Measurements from ENCODE around the gene NME9.

Gene NME9

GRCh38 chr3:138281561-138281960, 48.1 kb downstream of the NME9 start:
- DNase-seq (ENCODE audit: low spot score): no peak

GRCh38 chr3:138271189-138271794, 58.4 kb downstream of the NME9 start:
- no peak for DNase-seq (ENCODE audit: low spot score)

- DNase-seq (ENCODE audit: low spot score): no peak
These were observed 59.4 kb downstream of the NME9 start for GRCh38 chr3:138270245-138270644.

- DNase-seq (ENCODE audit: low spot score): no peak
These were observed 62.6 kb downstream of the NME9 start for GRCh38 chr3:138267083-138267482.

GRCh38 chr3:138265745-138266144, 63.9 kb downstream of the NME9 start:
- DNase-seq (ENCODE audit: low spot score): no peak

GRCh38 chr3:138263104-138263503, 66.5 kb downstream of the NME9 start:
- DNase-seq (ENCODE audit: low spot score): no peak

GRCh38 chr3:138260611-138261010, 69.0 kb downstream of the NME9 start:
- no peak for DNase-seq (ENCODE audit: low spot score)

GRCh38 chr3:138259126-138259525, 70.5 kb downstream of the NME9 start:
- DNase-seq (ENCODE audit: low spot score): no peak

- no peak for DNase-seq (ENCODE audit: low spot score)
These were observed 71.7 kb downstream of the NME9 start for GRCh38 chr3:138257986-138258385.

- DNase-seq (ENCODE audit: low spot score): no peak
These were observed 73.6 kb downstream of the NME9 start for GRCh38 chr3:138256022-138256421.

GRCh38 chr3:138254216-138254615, 75.4 kb downstream of the NME9 start:
- DNase-seq (ENCODE audit: low spot score): no peak

GRCh38 chr3:138253609-138254008, 76.0 kb downstream of the NME9 start:
- no peak for DNase-seq (ENCODE audit: low spot score)

Data from left forelimb (tissue), 1 donor.